HG02763 (cell line): Measurements from ENCODE around the gene HOXD10.

Experiments
- ATAC-seq: cut with Tn5 transposase; IDR thresholded peaks from one replicate; pipeline ENCODE4 v1.9.1; 2021; ENCODE audit warnings: mild to moderate bottlenecking, moderate library complexity; ENCODE audit not compliant: unreplicated experiment

Gene HOXD10

GRCh38 chr2:176082525-176082823 is 34.1 kb upstream of the HOXD10 start:
- no peak for ATAC-seq

- ATAC-seq: no peak
Measured at GRCh38 chr2:176082824-176083751, 33.5 kb upstream of the HOXD10 start.

- ATAC-seq: no peak
Measured at GRCh38 chr2:176083796-176084261, 32.7 kb upstream of the HOXD10 start, which contains the start of gene EVX2. Gene EVX2 (minus strand): TSS chr2:176083962. CDS start chr2:176083776, 186 bp downstream.

GRCh38 chr2:176084611-176085119 is 31.9 kb upstream of the HOXD10 start:
- ATAC-seq: no peak

- no peak for ATAC-seq
Measured at GRCh38 chr2:176085120-176085788, 31.3 kb upstream of the HOXD10 start.

- no peak for ATAC-seq
Measured at GRCh38 chr2:176085861-176086771, 30.5 kb upstream of the HOXD10 start.

- no peak for ATAC-seq
Measured at GRCh38 chr2:176087330-176088047, 29.1 kb upstream of the HOXD10 start.

GRCh38 chr2:176088048-176088936 is 28.3 kb upstream of the HOXD10 start:
- ATAC-seq: peak; percentile 48

GRCh38 chr2:176088937-176089842 is 27.4 kb upstream of the HOXD10 start:
- no peak for ATAC-seq

- no peak for ATAC-seq
Measured at GRCh38 chr2:176089843-176090395, 26.7 kb upstream of the HOXD10 start.

GRCh38 chr2:176090862-176091261 is 25.7 kb upstream of the HOXD10 start:
- no peak for ATAC-seq

- ATAC-seq: no peak
Measured at GRCh38 chr2:176091329-176092258, 25.0 kb upstream of the HOXD10 start.

- no peak for ATAC-seq
Measured at GRCh38 chr2:176092270-176093144, 24.1 kb upstream of the HOXD10 start, which contains the start of gene HOXD13. Gene HOXD13 (plus strand): TSS chr2:176092721. CDS start chr2:176092891, 170 bp downstream.

GRCh38 chr2:176093145-176093897 is 23.3 kb upstream of the HOXD10 start:
- no peak for ATAC-seq

GRCh38 chr2:176093898-176094249 is 22.7 kb upstream of the HOXD10 start:
- no peak for ATAC-seq
